ENCODE data around the gene APLP1. TPM values are rescaled to one million over a fixed set of nuclear protein-coding genes. Genes with fewer than 3 reads are reported as not detected.
"Not testable (repeated sequence)": the region's sequence is repeated elsewhere in the genome, so short reads cannot be mapped to it uniquely, and the experiment has no call there.

The APLP1 gene
- total RNA-seq, 1 donor from 2014 or later = 2.0 TPM

DNA sequence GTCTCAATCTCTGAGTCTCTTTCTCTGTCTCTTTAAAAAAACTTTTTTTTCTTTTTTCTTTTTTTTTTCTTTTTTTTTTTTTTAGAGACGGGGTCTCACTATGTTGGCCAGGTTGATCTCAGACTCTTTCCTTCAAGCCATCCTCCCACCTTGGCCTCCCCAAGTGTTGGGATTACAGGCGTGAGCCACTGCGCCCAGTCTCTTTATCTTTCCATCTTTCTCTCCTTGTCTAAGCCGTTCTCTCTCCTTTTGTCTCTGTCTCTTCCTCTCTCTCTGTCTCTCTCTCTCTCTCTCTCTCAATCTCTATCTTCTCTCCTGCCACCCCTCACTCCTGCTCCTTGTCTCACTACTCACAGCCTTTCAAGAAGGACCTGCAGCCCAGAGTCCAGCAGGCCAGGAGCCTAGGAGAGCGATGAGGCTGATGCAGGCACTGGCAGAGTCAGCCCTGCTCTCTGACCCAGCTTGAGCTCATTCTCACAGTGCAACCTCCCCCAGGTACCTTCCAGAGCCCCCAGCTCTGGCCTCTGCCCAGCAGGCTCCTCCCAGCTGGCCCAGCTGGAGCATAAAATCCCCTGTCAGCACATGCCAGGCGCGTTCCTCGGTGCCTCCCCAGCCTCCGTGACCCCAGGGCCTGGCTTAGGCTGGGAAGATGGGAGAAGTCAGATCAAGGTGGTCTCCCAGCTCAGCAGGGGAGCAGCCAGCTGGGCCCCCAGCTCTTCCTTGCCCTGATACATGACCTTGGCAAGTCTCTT lies 16.2 kb upstream of the APLP1 start, which contains the start of gene NPHS1:
NPHS1 (minus strand) TSS at position 476 of the 752 bp plus-strand sequence. CDS start 667 bp downstream, outside the sequence.
- intact Hi-C loops (cut with micrococcal nuclease) = no loop called here

DNA sequence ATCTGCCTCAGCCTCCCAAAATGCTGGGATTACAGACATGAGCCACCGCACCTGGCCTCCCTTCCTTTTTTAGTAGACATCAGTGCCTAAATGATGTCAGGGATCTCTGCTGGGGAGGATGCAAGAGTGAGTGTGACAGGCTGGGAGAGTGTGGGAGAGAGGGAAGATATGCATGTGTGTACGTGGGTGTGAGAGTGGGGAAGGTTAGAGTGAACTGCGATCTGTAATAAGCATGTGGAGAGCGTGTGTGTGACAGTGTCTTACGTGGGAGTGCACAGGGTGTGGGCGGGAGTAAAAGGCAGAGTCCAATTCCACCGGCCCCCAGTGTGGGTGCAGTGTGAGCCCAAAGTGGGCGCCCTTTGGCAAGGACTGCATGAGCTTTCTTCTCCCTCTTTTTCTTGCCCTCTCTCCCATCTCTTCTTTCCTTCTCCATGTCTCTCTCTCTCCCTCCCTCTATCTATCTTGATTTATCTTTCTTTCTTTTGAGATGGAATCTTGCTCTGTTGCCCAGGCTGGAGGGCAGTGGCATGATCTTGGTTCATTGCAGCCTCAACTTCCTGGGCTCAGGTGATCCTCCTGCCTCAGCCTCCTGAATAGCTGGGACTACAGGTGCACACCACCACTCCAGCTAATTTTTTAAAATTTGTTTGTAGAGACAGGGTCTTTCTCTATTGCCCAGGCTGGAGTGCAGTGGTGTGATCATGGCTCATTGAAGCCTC lies 15.2 kb upstream of the APLP1 start:
- intact Hi-C loops (cut with micrococcal nuclease) = no loop called here

DNA sequence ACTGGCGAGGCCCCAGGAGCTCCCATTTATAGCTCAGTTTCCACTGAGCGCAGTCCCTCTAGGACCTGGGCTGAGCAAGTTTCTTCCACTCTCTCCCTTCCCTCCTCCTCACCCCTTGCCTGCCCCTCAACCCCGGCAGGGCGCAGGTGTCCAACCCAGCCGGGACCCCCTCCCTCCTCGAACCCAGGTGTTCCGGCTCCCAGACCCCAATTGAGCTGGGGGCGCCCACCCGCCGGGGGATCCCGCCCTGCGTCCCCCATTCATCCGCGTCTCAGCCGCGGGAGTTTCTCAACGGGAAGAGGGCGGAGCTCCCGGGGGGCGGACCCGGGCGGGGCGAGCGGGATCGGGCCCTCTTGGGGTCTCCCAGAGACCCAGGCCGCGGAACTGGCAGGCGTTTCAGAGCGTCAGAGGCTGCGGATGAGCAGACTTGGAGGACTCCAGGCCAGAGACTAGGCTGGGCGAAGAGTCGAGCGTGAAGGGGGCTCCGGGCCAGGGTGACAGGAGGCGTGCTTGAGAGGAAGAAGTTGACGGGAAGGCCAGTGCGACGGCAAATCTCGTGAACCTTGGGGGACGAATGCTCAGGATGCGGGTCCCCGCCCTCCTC lies 11.7 kb upstream of the APLP1 start, which contains the start of gene KIRREL2:
KIRREL2 (plus strand) TSS at position 366 of the 604 bp plus-strand sequence; CDS start at position 575, 209 bp downstream.
- intact Hi-C loops (cut with micrococcal nuclease) = no loop called here

DNA sequence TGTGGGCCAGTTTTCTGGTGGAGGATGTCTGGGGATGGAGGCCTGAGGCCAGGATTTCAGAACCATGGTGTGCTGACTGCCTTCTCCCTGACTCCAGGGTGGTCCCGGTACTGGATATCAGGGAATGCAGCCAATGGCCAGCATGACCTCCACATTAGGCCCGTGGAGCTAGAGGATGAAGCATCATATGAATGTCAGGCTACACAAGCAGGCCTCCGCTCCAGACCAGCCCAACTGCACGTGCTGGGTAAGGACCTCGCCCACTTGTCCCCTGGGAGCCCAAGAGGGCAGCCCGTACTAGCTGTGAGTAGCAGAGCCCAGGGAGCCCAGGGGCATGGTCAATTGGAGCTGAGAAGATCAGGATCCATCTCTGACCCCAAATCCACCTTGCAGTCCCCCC lies 10.1 kb upstream of the APLP1 start:
- intact Hi-C loops (cut with micrococcal nuclease) = no loop called here

DNA sequence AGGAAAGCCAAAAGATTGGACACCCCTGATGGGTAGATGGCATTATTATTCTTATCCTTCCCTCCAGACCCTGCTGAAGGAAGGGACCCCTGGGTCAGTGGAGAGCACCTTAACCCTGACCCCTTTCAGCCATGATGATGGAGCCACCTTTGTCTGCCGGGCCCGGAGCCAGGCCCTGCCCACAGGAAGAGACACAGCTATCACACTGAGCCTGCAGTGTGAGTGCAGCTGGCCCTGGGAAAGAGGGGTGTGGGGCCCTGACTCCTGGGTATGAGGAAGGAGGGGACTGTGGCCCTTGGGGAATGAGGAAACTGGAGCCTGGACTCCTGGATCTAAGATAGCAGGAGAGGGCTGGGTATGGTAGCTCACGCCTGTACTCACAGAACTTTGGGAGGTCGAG lies 9.0 kb upstream of the APLP1 start:
- intact Hi-C loops (cut with micrococcal nuclease) = no loop called here

DNA sequence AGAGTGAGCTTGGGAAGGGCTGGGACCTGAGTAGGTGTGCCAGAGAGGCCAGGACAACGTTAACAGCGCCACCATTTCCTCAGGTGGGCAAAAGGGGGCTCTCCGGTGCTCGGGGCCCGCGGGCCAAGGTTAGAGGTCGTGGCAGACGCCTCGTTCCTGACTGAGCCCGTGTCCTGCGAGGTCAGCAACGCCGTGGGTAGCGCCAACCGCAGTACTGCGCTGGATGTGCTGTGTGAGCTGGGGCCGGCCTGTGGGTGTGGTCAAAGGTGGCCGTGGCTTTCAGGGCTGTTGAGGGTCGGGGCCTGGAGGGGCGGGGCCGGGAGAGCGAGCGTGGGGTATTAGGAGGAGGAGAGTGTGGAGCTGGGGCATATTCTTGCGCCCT lies 7.9 kb upstream of the APLP1 start:
- intact Hi-C loops (cut with micrococcal nuclease) = loop anchor here (10.0 kb wide), 1 partner anchor 166 kb away; no protein-coding TSS in a partner anchor

DNA sequence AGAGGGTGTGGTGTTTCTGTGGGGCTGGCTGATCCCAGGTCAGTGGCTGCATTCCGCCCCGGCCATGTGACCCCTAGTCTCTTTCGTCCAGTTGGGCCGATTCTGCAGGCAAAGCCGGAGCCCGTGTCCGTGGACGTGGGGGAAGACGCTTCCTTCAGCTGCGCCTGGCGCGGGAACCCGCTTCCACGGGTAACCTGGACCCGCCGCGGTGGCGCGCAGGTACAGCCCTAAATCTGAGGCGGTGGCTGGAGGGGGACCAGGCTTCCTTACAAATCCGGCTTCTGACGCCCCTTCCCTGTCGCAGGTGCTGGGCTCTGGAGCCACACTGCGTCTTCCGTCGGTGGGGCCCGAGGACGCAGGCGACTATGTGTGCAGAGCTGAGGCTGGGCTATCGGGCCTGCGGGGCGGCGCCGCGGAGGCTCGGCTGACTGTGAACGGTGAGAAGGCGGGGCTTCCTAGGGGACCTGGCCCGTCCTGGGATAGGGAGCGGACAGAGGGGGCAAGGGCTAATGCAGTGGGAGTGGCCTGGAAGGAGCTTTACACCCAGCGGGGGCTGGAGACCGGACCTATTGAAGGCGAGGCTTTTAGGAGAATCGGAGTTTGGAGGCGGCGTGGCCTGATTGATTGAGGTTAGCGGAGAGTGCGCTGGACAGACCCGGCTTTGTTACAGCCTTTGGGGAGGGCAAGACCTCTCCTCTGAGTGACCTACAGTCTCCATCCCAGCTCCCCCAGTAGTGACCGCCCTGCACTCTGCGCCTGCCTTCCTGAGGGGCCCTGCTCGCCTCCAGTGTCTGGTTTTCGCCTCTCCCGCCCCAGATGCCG lies 7.3 kb upstream of the APLP1 start:
- intact Hi-C loops (cut with micrococcal nuclease) = loop anchor here (10.0 kb wide), 1 partner anchor 166 kb away; no protein-coding TSS in a partner anchor

GRCh38 chr19:35861640-35862160 lies 6.7 kb upstream of the APLP1 start:
- intact Hi-C loops (cut with micrococcal nuclease) = loop anchor here (10.0 kb wide), 1 partner anchor 167 kb away; no protein-coding TSS in a partner anchor

- intact Hi-C loops (cut with micrococcal nuclease) = loop anchor here (10.0 kb wide), 1 partner anchor 168 kb away; no protein-coding TSS in a partner anchor
These were observed 5.8 kb upstream of the APLP1 start for GRCh38 chr19:35862528-35862927.

DNA sequence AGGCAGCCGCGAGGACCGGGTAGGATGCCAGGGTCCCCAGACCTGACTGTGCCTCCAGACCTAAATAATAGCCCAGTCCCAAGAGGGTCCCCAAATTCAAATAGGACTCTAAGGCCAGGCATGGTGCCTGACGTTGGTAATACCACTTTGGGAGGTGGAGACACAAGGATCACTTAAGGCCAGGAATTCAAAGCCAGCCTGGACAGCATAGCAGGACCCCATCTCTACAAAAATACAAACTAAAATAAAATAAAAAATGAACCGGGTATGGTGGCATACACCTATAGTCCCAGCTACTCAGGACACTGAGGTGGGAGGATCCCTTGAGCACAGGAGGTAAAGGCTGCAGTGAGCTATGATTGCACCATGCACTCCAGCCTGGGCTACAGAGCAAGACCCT lies 5.4 kb upstream of the APLP1 start:
- intact Hi-C loops (cut with micrococcal nuclease) = loop anchor here (10.0 kb wide), 1 partner anchor 168 kb away; no protein-coding TSS in a partner anchor

DNA sequence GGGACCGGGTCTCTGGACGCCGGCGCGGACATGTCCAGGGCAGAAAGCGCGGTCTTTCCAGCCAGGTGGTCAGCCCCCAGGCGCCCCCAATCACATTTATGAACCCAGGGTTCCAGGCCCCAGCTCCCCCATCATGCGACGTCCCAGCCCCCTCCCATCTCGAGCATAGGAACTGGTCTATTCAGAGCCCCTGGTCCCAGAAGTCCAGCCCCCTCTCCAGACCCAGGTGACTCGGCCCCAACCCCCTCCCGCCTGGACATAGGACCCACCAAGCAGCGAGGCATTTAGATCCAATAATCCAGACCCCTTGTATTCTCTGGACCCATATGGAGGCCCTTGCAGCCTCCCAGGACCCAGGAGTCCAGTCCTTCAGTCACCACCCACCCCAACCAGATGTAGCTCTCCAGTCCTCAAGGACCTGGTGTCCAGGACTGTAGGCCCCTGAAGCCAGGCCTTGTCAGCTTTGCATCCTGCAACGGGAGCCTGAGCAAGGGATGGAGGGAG lies 501 bp downstream of the APLP1 start:
- intact Hi-C loops (cut with micrococcal nuclease) = loop anchor here (2.0 to 10.0 kb wide), 2 partner anchors 94 to 174 kb away; partner anchors contain the start of gene ARHGAP33

- intact Hi-C loops (cut with micrococcal nuclease) = loop anchor here (2.0 to 10.0 kb wide), 2 partner anchors 95 to 175 kb away; partner anchors contain the start of gene ARHGAP33
These were observed 1.2 kb downstream of the APLP1 start for GRCh38 chr19:35869327-35870123.

DNA sequence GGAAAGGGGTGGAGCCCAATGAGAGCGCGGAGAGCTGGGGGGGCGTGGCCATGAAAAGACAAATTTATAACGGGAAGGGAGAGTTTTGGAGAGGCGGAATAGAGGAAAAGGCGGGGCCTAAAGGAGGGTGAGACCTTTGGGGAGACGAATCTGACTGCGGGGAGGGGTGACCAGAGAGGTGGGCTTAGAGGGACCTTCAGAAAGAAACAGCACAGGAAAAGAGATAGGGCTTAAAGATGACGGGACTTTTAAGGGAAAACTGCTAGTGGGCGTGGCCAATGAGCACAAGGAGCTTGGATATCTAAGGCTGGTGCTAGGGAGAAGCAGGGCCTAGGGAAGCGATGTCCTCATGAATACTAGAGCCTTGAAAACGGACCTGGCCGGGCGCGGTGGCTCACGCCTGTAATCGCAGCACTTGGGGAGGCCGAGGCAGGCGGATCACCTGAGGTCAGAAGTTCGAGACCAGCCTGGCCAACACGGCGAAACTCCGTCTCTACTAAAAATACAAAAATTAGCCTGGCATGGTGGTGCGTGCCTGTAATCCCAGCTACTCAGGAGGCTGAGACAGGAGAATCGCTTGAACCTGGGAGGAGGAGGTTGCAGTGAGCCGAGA lies 1.9 kb downstream of the APLP1 start:
- intact Hi-C loops (cut with micrococcal nuclease) = not testable (repeated sequence)

DNA sequence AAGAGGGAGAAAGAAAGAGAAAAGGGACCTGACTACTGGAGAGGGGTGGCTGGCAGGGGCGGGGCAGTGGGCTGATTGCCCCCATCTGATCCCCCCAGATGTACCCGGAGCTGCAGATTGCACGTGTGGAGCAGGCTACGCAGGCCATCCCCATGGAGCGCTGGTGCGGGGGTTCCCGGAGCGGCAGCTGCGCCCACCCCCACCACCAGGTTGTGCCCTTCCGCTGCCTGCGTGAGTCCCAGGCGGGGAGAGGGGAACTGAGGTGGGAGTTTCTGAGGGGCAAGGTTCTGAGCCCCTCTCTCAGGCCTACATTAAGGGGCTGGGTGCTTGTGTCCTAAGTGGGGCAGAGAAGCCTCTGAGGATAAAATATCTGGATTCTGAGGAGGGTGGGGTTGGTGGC lies 2.4 kb downstream of the APLP1 start:
- intact Hi-C loops (cut with micrococcal nuclease) = no loop called here

DNA sequence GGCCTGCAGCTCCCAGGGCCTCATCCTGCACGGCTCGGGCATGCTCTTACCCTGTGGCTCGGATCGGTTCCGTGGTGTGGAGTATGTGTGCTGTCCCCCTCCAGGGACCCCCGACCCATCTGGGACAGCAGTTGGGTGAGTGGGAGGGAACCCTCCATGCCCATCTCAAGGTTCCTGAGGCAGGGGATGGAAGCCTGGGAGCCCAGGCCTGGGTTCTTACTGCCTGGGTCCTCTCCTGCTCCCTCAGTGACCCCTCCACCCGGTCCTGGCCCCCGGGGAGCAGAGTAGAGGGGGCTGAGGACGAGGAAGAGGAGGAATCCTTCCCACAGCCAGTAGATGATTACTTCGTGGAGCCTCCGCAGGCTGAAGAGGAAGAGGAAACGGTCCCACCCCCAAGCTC lies 3.2 kb downstream of the APLP1 start:
- intact Hi-C loops (cut with micrococcal nuclease) = no loop called here

GRCh38 chr19:35872180-35872579 lies 3.8 kb downstream of the APLP1 start:
- intact Hi-C loops (cut with micrococcal nuclease) = no loop called here

- intact Hi-C loops (cut with micrococcal nuclease) = no loop called here
These were observed 6.1 kb downstream of the APLP1 start for GRCh38 chr19:35874392-35874930.

- intact Hi-C loops (cut with micrococcal nuclease) = no loop called here
These were observed 10.7 kb downstream of the APLP1 start for GRCh38 chr19:35879068-35879467.

All from T-helper 2 cell treated with Interferon-gamma antibody and Interleukin-4, amounts not matched to agents 100 ng/mL and 5 ng/mL, for 36 hours (primary cell).